HepG2 (cell line): Measurements from ENCODE around the gene USP24. TPM values are rescaled to one million over a fixed set of nuclear protein-coding genes. Genes with fewer than 3 reads are reported as not detected.

Source experiments
- CHD4 ChIP-seq: fragments of 200-600 bp; sonication (generic); IDR thresholded peaks from 2 replicates; pipeline ENCODE4 v1.7.0; 2017; ENCODE audit warnings: mild to moderate bottlenecking, low read length, borderline replicate concordance
- ESRRA ChIP-seq: sonication (generic); formaldehyde crosslinking; IDR thresholded peaks from 2 replicates; pipeline ENCODE4 v1.5.1; 2020; ENCODE audit warnings: mild to moderate bottlenecking, low read depth, missing genetic modification reagents
- FLYWCH1 ChIP-seq: sonication (generic); formaldehyde crosslinking; IDR thresholded peaks from 2 replicates; pipeline ENCODE4 v1.8.1; 2023; ENCODE audit warnings: mild to moderate bottlenecking, missing genetic modification reagents
- FOXO1 ChIP-seq: sonication (generic); formaldehyde crosslinking; IDR thresholded peaks from 2 replicates; pipeline ENCODE4 v1.4.0; 2020; ENCODE audit warnings: missing genetic modification reagents
- FOXP1 ChIP-seq, 2 experiments: fragments of 450-650 bp in 1 of 2; IDR thresholded peaks; 2 replicates each; pipeline ENCODE4 v1.6.1; 2017 to 2018; ENCODE audit warnings: antibody characterized with exemption in 1 of 2
- MAFF ChIP-seq: IDR thresholded peaks from 2 replicates; pipeline ENCODE4 v1.6.1; 2011; ENCODE audit warnings: low read depth, low read length, improper control_type of control experiment
- NPAS2 ChIP-seq: sonication (generic); formaldehyde crosslinking; IDR thresholded peaks from 2 replicates; pipeline ENCODE4 v1.8.0; 2022; ENCODE audit warnings: mild to moderate bottlenecking, missing genetic modification reagents, borderline replicate concordance
- PBX3 ChIP-seq: sonication (generic); formaldehyde crosslinking; IDR thresholded peaks from 2 replicates; pipeline ENCODE4 v1.8.1; 2023; ENCODE audit warnings: missing genetic modification reagents, inconsistent platforms, borderline replicate concordance
- POLR2A ChIP-seq, 2 experiments: IDR thresholded peaks; 2 replicates each; pipeline ENCODE4 v1.6.1; 2011; ENCODE audit warnings: low read depth in 2 of 2, low read length in 2 of 2, mild to moderate bottlenecking in 1 of 2, moderate library complexity in 1 of 2; ENCODE audit not compliant: insufficient read depth in 1 of 2
- THRA ChIP-seq: sonication (generic); formaldehyde crosslinking; IDR thresholded peaks from 2 replicates; pipeline ENCODE4 v1.4.0; 2020; ENCODE audit warnings: missing genetic modification reagents, borderline replicate concordance
- ZBTB49 ChIP-seq: sonication (generic); formaldehyde crosslinking; IDR thresholded peaks from 2 replicates; pipeline ENCODE4 v1.4.0; 2020; ENCODE audit warnings: missing genetic modification reagents, borderline replicate concordance
- ZNF12 ChIP-seq: sonication (generic); formaldehyde crosslinking; IDR thresholded peaks from 2 replicates; pipeline ENCODE4 v1.5.0; 2020; ENCODE audit warnings: missing genetic modification reagents
- ZNF143 ChIP-seq: sonication (generic); formaldehyde crosslinking; IDR thresholded peaks from 2 replicates; pipeline ENCODE4 v1.4.0; 2020; ENCODE audit warnings: missing genetic modification reagents
- ZNF160 ChIP-seq: sonication (generic); formaldehyde crosslinking; IDR thresholded peaks from 2 replicates; pipeline ENCODE4 v1.8.0; 2022; ENCODE audit warnings: mild to moderate bottlenecking, inconsistent platforms, missing genetic modification reagents
- ZNF772 ChIP-seq: sonication (generic); formaldehyde crosslinking; IDR thresholded peaks from 2 replicates; pipeline ENCODE4 v1.5.0; 2020; ENCODE audit warnings: mild to moderate bottlenecking, missing genetic modification reagents
- ZXDC ChIP-seq: sonication (generic); formaldehyde crosslinking; IDR thresholded peaks from 2 replicates; pipeline ENCODE4 v1.5.0; 2020; ENCODE audit warnings: mild to moderate bottlenecking, missing genetic modification reagents
- polyA plus RNA-seq, 8 experiments: library from polyadenylated mRNA; depleted of rRNA in 3 of 8; stranded (reverse) in 7 of 8; unstranded in 1 of 8; fragments of >200 nt; fragmentation: Illumina TruSeq in 4 of 8; extraction: Trizol in 4 of 8; gene quantifications; 2 replicates each; pipeline versions ENCODE4 v1.2.1 to v1.2.3, GENCODE V29; 2011 to 2016; ENCODE audit warnings: low read depth in 4 of 8, missing spikeins in 1 of 8, mixed read lengths in 1 of 8; ENCODE audit not compliant: insufficient read depth in 1 of 8
- total RNA-seq, 5 experiments: library from RNA; depleted of rRNA; stranded (reverse); fragments of >200 nt; fragmentation: Illumina TruSeq; extraction: Trizol; gene quantifications; 2 replicates each; pipeline ENCODE4 v1.2.3, GENCODE V29; 2016; ENCODE audit warnings: low read depth in 1 of 5
- TF ChIP-seq, protein P1 (sequence below): sonication (generic); formaldehyde crosslinking; IDR thresholded peaks from 2 replicates; pipeline ENCODE4 v1.4.0; 2020; ENCODE audit warnings: mild to moderate bottlenecking, missing genetic modification reagents
- TF ChIP-seq, protein P2 (sequence below): sonication (generic); formaldehyde crosslinking; conservative IDR thresholded peaks from 2 replicates; pipeline ENCODE4 v1.4.0; 2020; ENCODE audit warnings: missing genetic modification reagents

Gene USP24
- total and polyA plus RNA-seq, 2 of the 13 experiments (the other 11 are each of a cell fraction or from before 2014, with no cell fraction given), result 18.8 to 47.6 TPM

GRCh38 chr1:55039342-55040082 lies 175.7 kb downstream of the USP24 start, which contains the start of gene PCSK9 (continued):
- TF ChIP-seq, protein P1, sequence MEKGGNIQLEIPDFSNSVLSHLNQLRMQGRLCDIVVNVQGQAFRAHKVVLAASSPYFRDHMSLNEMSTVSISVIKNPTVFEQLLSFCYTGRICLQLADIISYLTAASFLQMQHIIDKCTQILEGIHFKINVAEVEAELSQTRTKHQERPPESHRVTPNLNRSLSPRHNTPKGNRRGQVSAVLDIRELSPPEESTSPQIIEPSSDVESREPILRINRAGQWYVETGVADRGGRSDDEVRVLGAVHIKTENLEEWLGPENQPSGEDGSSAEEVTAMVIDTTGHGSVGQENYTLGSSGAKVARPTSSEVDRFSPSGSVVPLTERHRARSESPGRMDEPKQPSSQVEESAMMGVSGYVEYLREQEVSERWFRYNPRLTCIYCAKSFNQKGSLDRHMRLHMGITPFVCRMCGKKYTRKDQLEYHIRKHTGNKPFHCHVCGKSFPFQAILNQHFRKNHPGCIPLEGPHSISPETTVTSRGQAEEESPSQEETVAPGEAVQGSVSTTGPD (CRISPR knock-in tag), result no peak
- TF ChIP-seq ZNF160 (peak; percentile 88), ZNF143 (CRISPR knock-in tag) (peak; percentile 46; the same call in 1 of the 2 replicates), ESRRA (CRISPR knock-in tag) (0 out of 2 replicates have a peak, but pooled peaks have one; percentile 51), NPAS2 (CRISPR knock-in tag) (no peak), ZXDC (CRISPR knock-in tag) (peak; percentile 79), ZBTB49 (CRISPR knock-in tag) (0 out of 2 replicates have a peak, but pooled peaks have one; percentile 56), ZNF772 (CRISPR knock-in tag) (peak; percentile 88; the same call in 1 of the 2 replicates), MAFF (no peak), FLYWCH1 (CRISPR knock-in tag) (no peak), PBX3 (CRISPR knock-in tag) (no peak), FOXO1 (no peak; the same call in 1 of the 2 replicates), ZNF12 (CRISPR knock-in tag) (peak; percentile 80; the same call in 1 of the 2 replicates), CHD4 (no peak), FOXP1 (IDR thresholded peaks at IDR 0.05) (no peak), FOXP1 (CRISPR knock-in tag; IDR thresholded peaks at IDR 0.05) (peak; percentile 42; the same call in 1 of the 2 replicates), POLR2A (IDR thresholded peaks at IDR 0.05; ENCODE audit: insufficient read depth in 1 of 2, low read depth in 2 of 2, low read length in 2 of 2) (peak; percentile 91 to 98), THRA (CRISPR knock-in tag) (peak; percentile 66)
- TF ChIP-seq, protein P2, sequence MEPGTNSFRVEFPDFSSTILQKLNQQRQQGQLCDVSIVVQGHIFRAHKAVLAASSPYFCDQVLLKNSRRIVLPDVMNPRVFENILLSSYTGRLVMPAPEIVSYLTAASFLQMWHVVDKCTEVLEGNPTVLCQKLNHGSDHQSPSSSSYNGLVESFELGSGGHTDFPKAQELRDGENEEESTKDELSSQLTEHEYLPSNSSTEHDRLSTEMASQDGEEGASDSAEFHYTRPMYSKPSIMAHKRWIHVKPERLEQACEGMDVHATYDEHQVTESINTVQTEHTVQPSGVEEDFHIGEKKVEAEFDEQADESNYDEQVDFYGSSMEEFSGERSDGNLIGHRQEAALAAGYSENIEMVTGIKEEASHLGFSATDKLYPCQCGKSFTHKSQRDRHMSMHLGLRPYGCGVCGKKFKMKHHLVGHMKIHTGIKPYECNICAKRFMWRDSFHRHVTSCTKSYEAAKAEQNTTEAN (CRISPR knock-in tag), result no peak; the same call in 1 of the 2 replicates
